ENCODE results near the gene ITPKC. TPM values are rescaled to one million over a fixed set of nuclear protein-coding genes. Genes with fewer than 3 reads are reported as not detected.
A peak's percentile ranks its signal among the peaks of the same experiment; 100 is the strongest.

ITPKC gene
- total and polyA plus RNA-seq, 9 of the 15 experiments (the other 6 are each of a cell fraction or from before 2014, with no cell fraction given), result 0.08 to 9.3 (median 5.8) TPM

GRCh38 chr19:40714441-40715299 is 2.2 kb upstream of the ITPKC start:
- H3K9ac ChIP-seq (ENCODE audit: insufficient read depth in 1 of 2, low read depth in 2 of 2, low read length in 2 of 2), result peak overlapping the region; percentile 48 to 90
- peaks cover 16% of the 10 kb centered on the region; the same call in 2 of the 3 replicates for H3K36me3 ChIP-seq (ENCODE audit: control insufficient read depth, insufficient read depth, low read length)
- peak overlapping the region; percentile 62 for H3K4me3 ChIP-seq
- peak overlapping the region; percentile 93 for H3K4me2 ChIP-seq (ENCODE audit: insufficient read depth, low read length)
- FAIRE-seq (peak; percentile 80), DNase-seq (ENCODE audit: extremely low read depth in 1 of 4, low spot score in 3 of 4) (peak; percentile 94 to 95 (median 94)), ATAC-seq (peak; percentile 83)
- ChIA-PET POLR2A (no interaction called here), CTCF (ENCODE audit: low intra/inter-chr PET ratio) (no interaction called here)
- 7% methylated on average over 30 of the region's 31 CpGs for WGBS (ENCODE audit: insufficient coverage, low coverage, missing lambda C conversion rate)
- H3K27me3 ChIP-seq (ENCODE audit: control insufficient read depth in 2 of 2, insufficient read depth in 2 of 2, low read length in 2 of 2), result no peaks in the 10 kb centered on the region
- no peaks in the 10 kb centered on the region for H4K20me1 ChIP-seq (replicated peaks; ENCODE audit: control insufficient read depth, insufficient read depth, low read length)
- in situ Hi-C loops (cut with MboI) (no loop called here), intact Hi-C loops (cut with micrococcal nuclease) (no loop called here)
- peaks cover 21 to 51% of the 10 kb centered on the region in 2 experiments for H3K4me1 ChIP-seq (replicated peaks in 1 of 2; ENCODE audit: control insufficient read depth in 2 of 2, insufficient read depth in 2 of 2, low read length in 2 of 2)
- no TSS peak for BruUV-seq (replicated peaks)
- H3K9me1 ChIP-seq (ENCODE audit: control insufficient read depth, insufficient read depth, low read length), result no peaks in the 10 kb centered on the region
- H3K9me3 ChIP-seq (replicated peaks; ENCODE audit: control insufficient read depth, insufficient read depth, low read depth, low read length), result no peaks in the 10 kb centered on the region
- peak overlapping the region; percentile 78 for H2AFZ ChIP-seq (ENCODE audit: low read depth, low read length)
- peak overlapping the region; percentile 34 for H3K27ac ChIP-seq (ENCODE audit: extremely low read depth, low read depth, low read length)
- H3K79me2 ChIP-seq (ENCODE audit: control insufficient read depth, insufficient read depth, low read length), result peaks cover 39% of the 10 kb centered on the region
- TF ChIP-seq STAT5A (IDR thresholded peaks at IDR 0.05; ENCODE audit: borderline replicate concordance, low read length) (no peak), HMGN3 (IDR thresholded peaks at IDR 0.05; ENCODE audit: borderline replicate concordance, extremely low read depth, insufficient read length, low read depth, low read length) (peak; percentile 37), E4F1 (CRISPR knock-in tag; IDR thresholded peaks at IDR 0.05; ENCODE audit: borderline replicate concordance) (no peak), MIER1 (IDR thresholded peaks at IDR 0.05; ENCODE audit: low read depth) (no peak), SMC3 (conservative IDR thresholded peaks at IDR 0.05; ENCODE audit: insufficient read depth, low read depth, low read length) (no peak), NKRF (IDR thresholded peaks at IDR 0.05; ENCODE audit: borderline replicate concordance) (no peak), PHF8 (IDR thresholded peaks at IDR 0.05; ENCODE audit: borderline replicate concordance, low read length) (peak; percentile 27; the same call in 1 of the 2 replicates), BRF1 (IDR thresholded peaks at IDR 0.05; ENCODE audit: borderline replicate concordance, extremely low read depth, insufficient read length) (no peak), KLF1 (tag; IDR thresholded peaks at IDR 0.05) (no peak), SMARCE1 (IDR thresholded peaks at IDR 0.05) (no peak), DLX4 (CRISPR knock-in tag; IDR thresholded peaks at IDR 0.05) (no peak), SP2 (IDR thresholded peaks at IDR 0.05; ENCODE audit: extremely low read depth, low read depth, low read length, poor library complexity, severe bottlenecking) (peak; percentile 85), ZNF140 (CRISPR knock-in tag; IDR thresholded peaks at IDR 0.05) (no peak), ZNF561 (CRISPR knock-in tag; conservative IDR thresholded peaks at IDR 0.05) (no peak)
